ENCODE data around the gene RAB33A. TPM values are rescaled to one million over a fixed set of nuclear protein-coding genes. Genes with fewer than 3 reads are reported as not detected.
A peak's percentile ranks its signal among the peaks of the same experiment; 100 is the strongest.

The RAB33A gene
- total RNA-seq, 1 donor from 2014 or later = 16.7 TPM

DNA sequence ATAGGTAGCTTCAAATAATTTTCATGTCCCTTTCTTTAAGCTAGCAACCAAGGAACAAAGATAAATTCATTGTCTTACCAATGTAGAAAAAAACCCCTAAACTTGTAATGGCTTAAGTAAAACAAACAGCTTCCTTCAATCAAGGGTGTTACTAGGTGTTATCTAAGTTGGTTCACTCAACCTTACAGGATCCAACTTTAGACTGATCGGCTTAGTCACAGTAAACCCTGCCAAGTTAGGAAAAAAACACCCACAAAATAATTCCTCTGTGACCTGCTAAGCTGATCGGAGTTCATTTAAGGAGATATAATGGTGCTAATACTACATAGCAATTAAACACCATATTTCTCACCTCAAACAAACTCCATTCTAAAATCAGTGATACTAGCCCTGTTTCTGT is 16.2 kb upstream of the RAB33A start:
- TF ChIP-seq, protein P1, sequence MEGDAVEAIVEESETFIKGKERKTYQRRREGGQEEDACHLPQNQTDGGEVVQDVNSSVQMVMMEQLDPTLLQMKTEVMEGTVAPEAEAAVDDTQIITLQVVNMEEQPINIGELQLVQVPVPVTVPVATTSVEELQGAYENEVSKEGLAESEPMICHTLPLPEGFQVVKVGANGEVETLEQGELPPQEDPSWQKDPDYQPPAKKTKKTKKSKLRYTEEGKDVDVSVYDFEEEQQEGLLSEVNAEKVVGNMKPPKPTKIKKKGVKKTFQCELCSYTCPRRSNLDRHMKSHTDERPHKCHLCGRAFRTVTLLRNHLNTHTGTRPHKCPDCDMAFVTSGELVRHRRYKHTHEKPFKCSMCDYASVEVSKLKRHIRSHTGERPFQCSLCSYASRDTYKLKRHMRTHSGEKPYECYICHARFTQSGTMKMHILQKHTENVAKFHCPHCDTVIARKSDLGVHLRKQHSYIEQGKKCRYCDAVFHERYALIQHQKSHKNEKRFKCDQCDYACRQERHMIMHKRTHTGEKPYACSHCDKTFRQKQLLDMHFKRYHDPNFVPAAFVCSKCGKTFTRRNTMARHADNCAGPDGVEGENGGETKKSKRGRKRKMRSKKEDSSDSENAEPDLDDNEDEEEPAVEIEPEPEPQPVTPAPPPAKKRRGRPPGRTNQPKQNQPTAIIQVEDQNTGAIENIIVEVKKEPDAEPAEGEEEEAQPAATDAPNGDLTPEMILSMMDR (IDR thresholded peaks at IDR 0.05) = no peak
- no peaks in the 10 kb centered on the region for H3K4me1 Mint-ChIP-seq (ENCODE audit: low read depth)
- no peaks in the 10 kb centered on the region for H3K27me3 Mint-ChIP-seq (ENCODE audit: low read depth)
- H3K9me3 Mint-ChIP-seq (ENCODE audit: low read depth) = no peaks in the 10 kb centered on the region
- DNase-seq (ENCODE audit: low spot score) = no peak
- no peak overlapping the region for H3K27ac Mint-ChIP-seq (ENCODE audit: unreplicated experiment)
- no peak overlapping the region for H3K4me3 Mint-ChIP-seq (ENCODE audit: unreplicated experiment)
- H3K36me3 Mint-ChIP-seq (ENCODE audit: low read depth) = no peaks in the 10 kb centered on the region

DNA sequence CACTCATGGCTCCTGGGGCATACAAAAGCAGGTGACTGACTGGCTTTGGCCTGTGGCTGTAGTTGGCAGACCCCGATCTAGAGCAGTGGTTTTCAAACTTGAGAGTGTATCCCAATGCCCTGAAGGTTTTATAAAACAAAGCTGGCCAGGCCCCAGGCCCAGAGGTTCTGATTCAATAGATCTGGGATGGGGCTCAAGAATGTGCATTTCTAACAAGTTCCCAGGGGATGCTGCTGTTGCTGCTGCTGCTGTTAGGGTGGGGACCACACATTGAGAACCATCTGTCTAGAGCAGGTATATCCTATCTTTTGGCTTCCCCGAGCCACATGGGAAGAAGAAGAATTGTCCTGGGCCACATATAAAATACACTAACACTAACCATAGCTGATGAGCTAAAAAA is 13.5 kb upstream of the RAB33A start:
- no peak overlapping the region for H3K27ac Mint-ChIP-seq (ENCODE audit: unreplicated experiment)
- no peak overlapping the region for H3K4me3 Mint-ChIP-seq (ENCODE audit: unreplicated experiment)
- TF ChIP-seq, protein P1 (IDR thresholded peaks at IDR 0.05) = no peak
- no peaks in the 10 kb centered on the region for H3K9me3 Mint-ChIP-seq (ENCODE audit: low read depth)
- no peaks in the 10 kb centered on the region for H3K27me3 Mint-ChIP-seq (ENCODE audit: low read depth)
- peaks cover 10% of the 10 kb centered on the region for H3K4me1 Mint-ChIP-seq (ENCODE audit: low read depth)
- DNase-seq (ENCODE audit: low spot score) = no peak
- H3K36me3 Mint-ChIP-seq (ENCODE audit: low read depth) = no peaks in the 10 kb centered on the region

DNA sequence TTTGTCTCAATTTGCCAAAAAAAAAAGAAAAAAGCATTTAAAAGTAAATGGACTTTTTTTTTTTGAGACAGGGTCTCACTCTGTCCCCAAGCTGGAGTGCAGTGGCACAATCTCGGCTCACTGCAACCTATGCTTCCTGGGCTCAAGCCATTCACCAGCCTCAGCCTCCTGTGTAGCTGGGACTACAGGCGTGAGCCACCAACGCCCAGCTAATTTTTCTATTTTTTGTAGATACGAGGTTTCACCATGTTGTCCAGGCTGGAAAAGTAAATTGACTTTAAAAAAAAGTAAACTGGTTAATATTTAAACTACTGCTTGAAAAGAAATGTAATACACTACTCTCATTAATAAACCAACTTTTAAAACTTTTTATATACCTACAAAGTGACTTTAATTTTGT is 12.0 kb upstream of the RAB33A start:
- TF ChIP-seq, protein P1 (IDR thresholded peaks at IDR 0.05) = no peak
- Mint-ChIP-seq H3K27me3 (ENCODE audit: low read depth) (no peaks in the 10 kb centered on the region), H3K36me3 (ENCODE audit: low read depth) (no peaks in the 10 kb centered on the region), H3K4me1 (ENCODE audit: low read depth) (peaks cover 20% of the 10 kb centered on the region), H3K9me3 (ENCODE audit: low read depth) (no peaks in the 10 kb centered on the region), H3K27ac (ENCODE audit: unreplicated experiment) (no peak overlapping the region), H3K4me3 (ENCODE audit: unreplicated experiment) (no peak overlapping the region)
- DNase-seq (ENCODE audit: low spot score) = no peak

DNA sequence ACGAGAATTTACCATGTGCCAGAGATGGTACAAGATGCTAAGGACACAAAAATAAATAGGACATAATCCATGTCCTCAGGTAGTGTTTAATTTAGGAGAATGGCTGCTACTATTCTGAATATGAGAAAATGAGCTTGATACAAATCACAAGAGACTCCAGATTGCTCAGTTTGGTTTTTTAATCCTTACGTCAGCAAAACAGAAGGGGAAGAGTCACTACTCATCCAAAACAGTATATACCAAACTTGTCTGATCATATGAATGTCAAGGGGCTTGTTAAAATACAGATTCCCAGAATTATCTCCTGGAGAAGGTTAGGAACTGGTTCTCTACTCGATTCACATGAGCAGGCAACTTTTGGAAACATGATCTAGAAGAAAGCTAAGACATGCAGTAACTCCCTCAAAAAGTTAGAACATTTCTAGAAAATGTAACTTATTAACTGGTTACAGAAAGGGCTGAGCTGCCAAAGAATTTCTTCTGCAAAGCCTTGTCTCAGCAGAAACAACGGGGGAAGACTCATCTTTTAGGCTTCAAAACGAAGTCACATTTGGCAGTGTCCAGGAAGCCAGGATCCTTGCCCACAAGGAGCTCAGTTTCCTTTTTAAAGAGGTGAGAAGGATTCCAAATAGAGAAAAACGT is 9.5 kb upstream of the RAB33A start:
- Mint-ChIP-seq H3K4me1 (ENCODE audit: low read depth) (peaks cover 30% of the 10 kb centered on the region), H3K4me3 (ENCODE audit: unreplicated experiment) (no peak overlapping the region), H3K36me3 (ENCODE audit: low read depth) (no peaks in the 10 kb centered on the region), H3K27ac (ENCODE audit: unreplicated experiment) (no peak overlapping the region), H3K9me3 (ENCODE audit: low read depth) (no peaks in the 10 kb centered on the region), H3K27me3 (ENCODE audit: low read depth) (no peaks in the 10 kb centered on the region)
- no peak for DNase-seq (ENCODE audit: low spot score)
- TF ChIP-seq, protein P1 (IDR thresholded peaks at IDR 0.05) = no peak

DNA sequence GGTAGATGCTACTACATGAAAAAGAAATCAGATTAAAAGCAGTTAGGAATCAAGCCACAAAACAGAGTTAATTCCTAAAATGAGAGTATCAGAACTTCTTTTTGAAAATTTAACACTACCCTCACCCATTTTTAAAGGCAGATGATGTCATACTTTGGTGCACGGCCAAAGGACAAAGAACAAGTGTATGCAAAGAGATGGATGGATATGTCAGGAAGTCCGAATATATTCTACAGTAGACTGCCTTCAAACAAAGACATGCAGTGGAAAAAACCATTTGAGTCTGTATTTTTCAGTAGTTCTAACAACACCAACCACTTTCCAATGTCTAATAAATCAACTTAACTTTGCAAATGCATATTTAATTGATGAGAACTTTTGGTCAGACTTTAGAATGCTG is 8.4 kb upstream of the RAB33A start:
- Mint-ChIP-seq H3K9me3 (ENCODE audit: low read depth) (no peaks in the 10 kb centered on the region), H3K27me3 (ENCODE audit: low read depth) (no peaks in the 10 kb centered on the region), H3K4me3 (ENCODE audit: unreplicated experiment) (peak overlapping the region; percentile 12), H3K4me1 (ENCODE audit: low read depth) (peaks cover 30% of the 10 kb centered on the region), H3K36me3 (ENCODE audit: low read depth) (no peaks in the 10 kb centered on the region), H3K27ac (ENCODE audit: unreplicated experiment) (no peak overlapping the region)
- TF ChIP-seq, protein P1 (IDR thresholded peaks at IDR 0.05) = no peak
- DNase-seq (ENCODE audit: low spot score) = no peak
